Uterus (tissue), 4 donors: Measurements from ENCODE around the gene HOXD10. TPM values are rescaled to one million over a fixed set of nuclear protein-coding genes. Genes with fewer than 3 reads are reported as not detected.

Experiments
- DNase-seq, 2 donors: peaks; one replicate each; pipeline ENCODE4 v3.0.0-alpha.2; 2019 to 2020
- H3K27ac ChIP-seq, 2 donors: fragments of 200-600 bp; sonication (generic); 1 replicate in 1 of 2; 2 replicates in 1 of 2; pipeline ENCODE4 v1.5.1; 2016 to 2018
- H3K27me3 ChIP-seq, 2 donors: fragments of 200-600 bp; sonication (generic); one replicate each; pipeline ENCODE4 v1.5.1; 2018 to 2019; ENCODE audit warnings: control low read depth in 1 of 2
- H3K36me3 ChIP-seq, 2 donors: fragments of 200-600 bp; sonication (generic); one replicate each; pipeline ENCODE4 v1.5.1; 2019; ENCODE audit warnings: control low read depth in 1 of 2
- H3K4me1 ChIP-seq, 2 donors: fragments of 200-600 bp; sonication (generic); one replicate each; pipeline ENCODE4 v1.5.1; 2018 to 2019; ENCODE audit warnings: control low read depth in 1 of 2
- H3K4me3 ChIP-seq, 2 donors: fragments of 200-600 bp; sonication (generic); 1 replicate in 1 of 2; 2 replicates in 1 of 2; pipeline ENCODE4 v1.5.1; 2018 to 2019; ENCODE audit warnings: mild to moderate bottlenecking in 1 of 2
- H3K9me3 ChIP-seq, 2 donors: fragments of 200-600 bp; sonication (generic); one replicate each; pipeline ENCODE4 v1.5.1; 2019; ENCODE audit warnings: control low read depth in 1 of 2
- CTCF ChIP-seq, 4 experiments: fragments of 200-600 bp in 2 of 4; fragments of 450-650 bp in 2 of 4; sonication (generic) in 2 of 4; IDR thresholded peaks; one replicate each; pipeline ENCODE4 v1.5.1; 2016 to 2019; ENCODE audit warnings: antibody characterized with exemption in 4 of 4, mild to moderate bottlenecking in 2 of 4, moderate library complexity in 1 of 4
- POLR2A ChIP-seq, 2 donors: fragments of 450-650 bp; IDR thresholded peaks; one replicate each; pipeline ENCODE4 v1.6.1; 2016; ENCODE audit warnings: antibody characterized with exemption in 2 of 2, mild to moderate bottlenecking in 1 of 2, moderate library complexity in 1 of 2
- intact Hi-C: fragments of 100-400 bp; cut with DNase I; formaldehyde crosslinking; loops from one replicate; pipeline ENCODE4 v1.15.1; 2023; ENCODE audit warnings: low total_unique reads
- total RNA-seq, 4 donors: library from RNA; depleted of rRNA in 3 of 4; stranded (reverse); fragments of >200 nt in 3 of 4; gene quantifications; one replicate each; pipeline versions ENCODE4 v1.1.0 to v1.2.4, GENCODE V29; 2014 to 2023
- donor health status: DM: yes; HTN: yes; CAD: no.

HOXD10 gene
- total RNA-seq, 4 donors from 2014 or later: 6.8 to 81.0 (median 53.6) TPM

- peaks cover 51 to 88% of the 10 kb centered on the region in 2 donors for H3K27me3 ChIP-seq
- no peak overlapping the region for H3K4me3 ChIP-seq
- H3K27ac ChIP-seq: no peak overlapping the region
- TF ChIP-seq CTCF (IDR thresholded peaks at IDR 0.05) (no peak), POLR2A (IDR thresholded peaks at IDR 0.05) (no peak)
- DNase-seq: no peak
- no peaks in the 10 kb centered on the region for H3K36me3 ChIP-seq
- H3K4me1 ChIP-seq: peaks cover 0 to 12% of the 10 kb centered on the region in 2 donors
- no peaks in the 10 kb centered on the region for H3K9me3 ChIP-seq
- intact Hi-C loops: loop anchor here (10.0 kb wide), 1 partner anchor 405 kb away; no protein-coding TSS in a partner anchor
These were observed 26.7 kb upstream of the HOXD10 start for GRCh38 chr2:176089843-176090395.

- TF ChIP-seq POLR2A (IDR thresholded peaks at IDR 0.05): no peak
- no peak for TF ChIP-seq CTCF (IDR thresholded peaks at IDR 0.05)
- no peak for DNase-seq
- H3K36me3 ChIP-seq: no peaks in the 10 kb centered on the region
- H3K27me3 ChIP-seq: peaks cover 51 to 90% of the 10 kb centered on the region in 2 donors
- no peaks in the 10 kb centered on the region for H3K9me3 ChIP-seq
- H3K27ac ChIP-seq: no peak overlapping the region
- peaks cover 0 to 12% of the 10 kb centered on the region in 2 donors for H3K4me1 ChIP-seq
- intact Hi-C loops: no loop called here
- no peak overlapping the region for H3K4me3 ChIP-seq
These were observed 25.7 kb upstream of the HOXD10 start for GRCh38 chr2:176090862-176091261.

GRCh38 chr2:176091329-176092258, 25.0 kb upstream of the HOXD10 start:
- Histone ChIP-seq H3K27me3 (peaks cover 53 to 90% of the 10 kb centered on the region in 2 donors), H3K9me3 (no peaks in the 10 kb centered on the region), H3K4me3 (no peak overlapping the region), H3K36me3 (no peaks in the 10 kb centered on the region), H3K27ac (no peak overlapping the region), H3K4me1 (peaks cover 0 to 12% of the 10 kb centered on the region in 2 donors)
- TF ChIP-seq POLR2A (IDR thresholded peaks at IDR 0.05) (no peak), CTCF (IDR thresholded peaks at IDR 0.05) (no peak)
- intact Hi-C loops: no loop called here
- no peak for DNase-seq

GRCh38 chr2:176092270-176093144, 24.1 kb upstream of the HOXD10 start, which contains the start of gene HOXD13:
Gene HOXD13, plus strand, starts transcription at chr2:176092721. Its CDS starts 170 bp downstream, at chr2:176092891.
- no peak for DNase-seq
- Histone ChIP-seq H3K27me3 (peaks cover 58 to 90% of the 10 kb centered on the region in 2 donors), H3K4me1 (peaks cover 0 to 16% of the 10 kb centered on the region in 2 donors), H3K27ac (no peak within 1 kb of the TSS), H3K4me3 (peak within 1 kb of the TSS in 1 of 2 donors; percentile 14), H3K9me3 (no peaks in the 10 kb centered on the region), H3K36me3 (no peaks in the 10 kb centered on the region)
- intact Hi-C loops: no loop called here
- TF ChIP-seq CTCF (IDR thresholded peaks at IDR 0.05): no peak
